K562 (cell line): ENCODE results near the gene PHF21B. TPM values are rescaled to one million over a fixed set of nuclear protein-coding genes. Genes with fewer than 3 reads are reported as not detected.

Source experiments
- ADNP ChIP-seq: fragments of 200-800 bp; sonication (Bioruptor generic); IDR thresholded peaks from 2 replicates; pipeline ENCODE4 v1.6.1; 2016; ENCODE audit warnings: missing genetic modification characterization, missing compliant biosample characterization
- ATF7 ChIP-seq: fragments of 450-650 bp; IDR thresholded peaks from 2 replicates; pipeline ENCODE4 v1.7.1; 2014; ENCODE audit warnings: mild to moderate bottlenecking, moderate library complexity
- DPF2 ChIP-seq: fragments of 450-650 bp; IDR thresholded peaks from 2 replicates; pipeline ENCODE4 v1.6.1; 2016
- ELK1 ChIP-seq: sonication (generic); formaldehyde crosslinking; IDR thresholded peaks from 2 replicates; pipeline ENCODE4 v1.8.1; 2022; ENCODE audit warnings: missing genetic modification reagents
- FOXA1 ChIP-seq: fragments of 450-650 bp; IDR thresholded peaks from 2 replicates; pipeline ENCODE4 v1.6.1; 2016; ENCODE audit warnings: mild to moderate bottlenecking, borderline replicate concordance
- GATAD2B ChIP-seq: fragments of 450-650 bp; IDR thresholded peaks from 2 replicates; pipeline ENCODE4 v1.6.1; 2017; ENCODE audit warnings: mild to moderate bottlenecking, borderline replicate concordance
- HOMEZ ChIP-seq: fragments of 250-450 bp; sonication (Bioruptor Pico); IDR thresholded peaks from 2 replicates; pipeline ENCODE4 v1.4.0; 2020; ENCODE audit warnings: mild to moderate bottlenecking, moderate library complexity
- MITF ChIP-seq: IDR thresholded peaks from 2 replicates; pipeline ENCODE4 v1.6.1; 2014; ENCODE audit warnings: antibody characterized with exemption
- NBN ChIP-seq: fragments of 450-650 bp; IDR thresholded peaks from 2 replicates; pipeline ENCODE4 v1.6.1; 2016; ENCODE audit warnings: low read depth, mild to moderate bottlenecking
- POLR2AphosphoS2 ChIP-seq: IDR thresholded peaks from 2 replicates; pipeline ENCODE4 v1.6.1; 2012; ENCODE audit warnings: low read length, improper control_type of control experiment
- PRPF4 ChIP-seq: fragments of 200-400 bp; formaldehyde crosslinking; IDR thresholded peaks from one replicate; pipeline ENCODE4 v1.6.1; 2017; ENCODE audit warnings: low read length, low read depth, mild to moderate bottlenecking; ENCODE audit not compliant: insufficient read depth, poor library complexity, severe bottlenecking
- RAD21 ChIP-seq, 2 experiments: fragments of 250-450 bp in 1 of 2; fragments of 450-650 bp in 1 of 2; sonication (Bioruptor Pico) in 1 of 2; formaldehyde crosslinking in 1 of 2; IDR thresholded peaks in 1 of 2; conservative IDR thresholded peaks in 1 of 2; 2 replicates each; pipeline versions ENCODE4 v1.4.0 to v1.8.0; 2020 to 2022; ENCODE audit warnings: mild to moderate bottlenecking in 2 of 2, moderate library complexity in 1 of 2
- RBFOX2 ChIP-seq: fragments of 200-400 bp; formaldehyde crosslinking; IDR thresholded peaks from 2 replicates; pipeline ENCODE4 v1.6.1; 2017; ENCODE audit warnings: low read depth, mild to moderate bottlenecking, low read length, moderate library complexity
- SIN3A ChIP-seq, 2 experiments: fragments of 150-350 bp in 1 of 2; IDR thresholded peaks; 2 replicates each; pipeline ENCODE4 v1.6.1; 2011 to 2016; ENCODE audit warnings: borderline replicate concordance in 2 of 2, low read depth in 2 of 2, low read length in 2 of 2, mild to moderate bottlenecking in 2 of 2, moderate library complexity in 2 of 2; ENCODE audit not compliant: control insufficient read depth in 1 of 2
- SPI1 ChIP-seq: IDR thresholded peaks from 2 replicates; pipeline ENCODE4 v1.6.1; 2011; ENCODE audit warnings: low read depth, low read length, control low read depth, borderline replicate concordance
- THRAP3 ChIP-seq: fragments of 450-650 bp; IDR thresholded peaks from 2 replicates; pipeline ENCODE4 v1.6.1; 2016; ENCODE audit warnings: mild to moderate bottlenecking, inconsistent platforms, borderline replicate concordance
- ZBTB26 ChIP-seq: fragments of 450-650 bp; formaldehyde crosslinking; IDR thresholded peaks from 2 replicates; pipeline ENCODE4 v1.4.0; 2022; ENCODE audit warnings: missing genetic modification characterization
- ZNF444 ChIP-seq: fragments of 250-450 bp; sonication (Bioruptor Pico); IDR thresholded peaks from 2 replicates; pipeline ENCODE4 v1.4.0; 2020; ENCODE audit warnings: mild to moderate bottlenecking, moderate library complexity
- ZNF699 ChIP-seq: fragments of 250-450 bp; sonication (Bioruptor Pico); IDR thresholded peaks from 2 replicates; pipeline ENCODE4 v1.8.0; 2021; ENCODE audit warnings: mild to moderate bottlenecking, moderate library complexity; ENCODE audit not compliant: insufficient replicate concordance
- ZNF717 ChIP-seq: fragments of 250-450 bp; sonication (Bioruptor Pico); IDR thresholded peaks from 2 replicates; pipeline ENCODE4 v1.5.0; 2021
- ZNF76 ChIP-seq: fragments of 250-450 bp; sonication (Bioruptor Pico); IDR thresholded peaks from 2 replicates; pipeline ENCODE4 v1.4.0; 2020; ENCODE audit warnings: mild to moderate bottlenecking, moderate library complexity, borderline replicate concordance
- ZNF778 ChIP-seq: fragments of 450-650 bp; formaldehyde crosslinking; IDR thresholded peaks from 2 replicates; pipeline ENCODE4 v1.4.0; 2020; ENCODE audit warnings: mild to moderate bottlenecking, moderate library complexity
- polyA plus RNA-seq, 8 experiments: library from polyadenylated mRNA; depleted of rRNA in 4 of 8; stranded (reverse) in 5 of 8; unstranded in 3 of 8; fragments of >200 nt; fragmentation: Nextera tagmentation in 2 of 8; fragmentation: Illumina TruSeq in 1 of 8; extraction: Ambion mirVana in 2 of 8; extraction: Trizol in 1 of 8; gene quantifications; 2 replicates each; pipeline versions ENCODE4 v1.2.1 to v1.2.3, GENCODE V29; 2011 to 2014; ENCODE audit warnings: inconsistent platforms in 1 of 8, missing spikeins in 1 of 8
- total RNA-seq, 7 experiments: library from RNA; depleted of rRNA in 6 of 7; stranded (reverse); fragments of >200 nt in 6 of 7; fragmentation: Illumina TruSeq in 2 of 7; extraction: Trizol in 2 of 7; gene quantifications; 2 replicates each; pipeline versions ENCODE4 v1.2.1 to v1.2.3, GENCODE V29; 2011 to 2021; ENCODE audit warnings: low replicate concordance in 1 of 7

Gene PHF21B
- total and polyA plus RNA-seq, 9 of the 15 experiments (the other 6 are each of a cell fraction or from before 2014, with no cell fraction given): 0.04 TPM; not detected in 8

- TF ChIP-seq PRPF4: no peak
- no peak for TF ChIP-seq ZNF699 (CRISPR knock-in tag)
- TF ChIP-seq ZBTB26: no peak
- TF ChIP-seq ZNF444 (CRISPR knock-in tag): no peak
- TF ChIP-seq RBFOX2: no peak
- no peak for TF ChIP-seq HOMEZ (CRISPR knock-in tag)
- TF ChIP-seq NBN: no peak
- TF ChIP-seq SPI1: no peak
- TF ChIP-seq POLR2AphosphoS2: no peak
- no peak for TF ChIP-seq FOXA1
- no peak for TF ChIP-seq ZNF778 (CRISPR knock-in tag)
- no peak for TF ChIP-seq ADNP
- no peak for TF ChIP-seq DPF2
- no peak for TF ChIP-seq ZNF717 (CRISPR knock-in tag)
- no peak for TF ChIP-seq GATAD2B
- TF ChIP-seq ZNF76 (CRISPR knock-in tag): no peak
- TF ChIP-seq THRAP3: no peak
- TF ChIP-seq MITF: no peak
- peak; percentile 78; a peak in 2 of 4 replicates for TF ChIP-seq SIN3A (IDR thresholded peaks at IDR 0.05; ENCODE audit: borderline replicate concordance in 2 of 2, control insufficient read depth in 1 of 2, low read depth in 2 of 2, low read length in 2 of 2)
- peak in 1 of 2 experiments; percentile 56; a peak in 2 of 4 replicates for TF ChIP-seq RAD21 (CRISPR knock-in tag; conservative IDR thresholded peaks at IDR 0.05 in 1 of 2, IDR thresholded peaks at IDR 0.05 in 1 of 2)
- no peak for TF ChIP-seq ELK1
- TF ChIP-seq ATF7: no peak
These were observed 34.2 kb downstream of the PHF21B start (continued) for GRCh38 chr22:44975427-44976262.
